ENCODE data around the gene NFATC2.

GRCh38 chr20:51402201-51402600 is 140.3 kb downstream of the NFATC2 start:
- TF ChIP-seq EZH2 (IDR thresholded peaks at IDR 0.05; ENCODE audit: borderline replicate concordance, low read length) = no peak
- no peak for TF ChIP-seq CTCF (conservative IDR thresholded peaks at IDR 0.05 in 1 of 2, IDR thresholded peaks at IDR 0.05 in 1 of 2; ENCODE audit: extremely low read depth in 1 of 2, insufficient read depth in 1 of 2, low read depth in 1 of 2, low read length in 2 of 2)

Measured in mammary epithelial cell (primary cell).